H1 (cell line): Measurements from ENCODE around the gene FEZF1. TPM values are rescaled to one million over a fixed set of nuclear protein-coding genes. Genes with fewer than 3 reads are reported as not detected.

Source experiments
- CTCF ChIA-PET: fragments of 300-600 bp; sonication (Branson Sonifier 250); formaldehyde crosslinking; loops from one replicate; lab custom pipeline; 2021; ENCODE audit not compliant: partially characterized antibody; lab: Charles Lee
- POLR2A ChIA-PET: fragments of 300-600 bp; sonication (Branson Sonifier 250); formaldehyde crosslinking; loops from one replicate; lab custom pipeline; 2021; ENCODE audit warnings: inconsistent platforms; ENCODE audit not compliant: partially characterized antibody; lab: Charles Lee
- DNase-seq, 2 experiments: peaks; one replicate each; pipeline versions ENCODE4 v3.0.0 to v3.0.0-alpha.2; 2010 to 2022; ENCODE audit warnings: low spot score in 2 of 2, low read depth in 1 of 2, mixed read lengths in 1 of 2
- FAIRE-seq: peaks from 2 replicates; lab custom pipeline; 2011; peaks lifted over from hg19 to GRCh38; lab: Jason Lieb, UNC
- H2AFZ ChIP-seq: 2 replicates; pipeline ENCODE4 v1.8.1; 2012; ENCODE audit warnings: low read length, inconsistent platforms
- H2AK5ac ChIP-seq: 2 replicates; pipeline ENCODE4 v1.6.1; 2013; ENCODE audit warnings: low read depth, low read length
- H2BK120ac ChIP-seq: replicated peaks from 2 replicates; pipeline ENCODE3; 2013; ENCODE audit warnings: low read depth, low read length, inconsistent platforms
- H2BK12ac ChIP-seq: 2 replicates; pipeline ENCODE4 v1.6.1; 2013; ENCODE audit warnings: low read depth, low read length
- H2BK15ac ChIP-seq: 2 replicates; pipeline ENCODE4 v1.6.1; 2013; ENCODE audit warnings: low read length
- H2BK20ac ChIP-seq: 2 replicates; pipeline ENCODE4 v1.6.1; 2013; ENCODE audit warnings: low read length
- H2BK5ac ChIP-seq: 2 replicates; pipeline ENCODE4 v1.6.1; 2013; ENCODE audit warnings: low read depth, low read length
- H3K14ac ChIP-seq: 2 replicates; pipeline ENCODE4 v1.6.1; 2013; ENCODE audit warnings: inconsistent platforms; ENCODE audit not compliant: insufficient read length
- H3K18ac ChIP-seq: 2 replicates; pipeline ENCODE4 v1.6.1; 2013; ENCODE audit warnings: low read length; ENCODE audit errors: extremely low read depth
- H3K23ac ChIP-seq: 2 replicates; pipeline ENCODE4 v1.6.1; 2013; ENCODE audit warnings: inconsistent platforms; ENCODE audit not compliant: insufficient read length
- H3K23me2 ChIP-seq: 2 replicates; pipeline ENCODE4 v1.6.1; 2013; ENCODE audit warnings: low read depth, low read length
- H3K27ac ChIP-seq: 2 replicates; pipeline ENCODE4 v1.6.1; 2011; ENCODE audit warnings: low read depth, low read length, inconsistent platforms
- H3K27me3 ChIP-seq, 4 experiments: replicated peaks in 1 of 4; 1 replicate in 1 of 4; 2 replicates in 3 of 4; pipeline versions ENCODE4 v1.6.1 to v1.8.1; 2011 to 2013; ENCODE audit warnings: low read length in 3 of 4, mild to moderate bottlenecking in 3 of 4, inconsistent platforms in 2 of 4, mixed read lengths in 2 of 4, moderate library complexity in 1 of 4; ENCODE audit not compliant: control insufficient read depth in 3 of 4, insufficient read depth in 3 of 4; ENCODE audit errors: extremely low read depth in 1 of 4
- H3K36me3 ChIP-seq, 4 experiments: 2 replicates each; pipeline versions ENCODE4 v1.6.1 to v1.8.1; 2011 to 2013; ENCODE audit warnings: mild to moderate bottlenecking in 4 of 4, low read length in 3 of 4, moderate library complexity in 2 of 4, control low read depth in 1 of 4, inconsistent platforms in 1 of 4; ENCODE audit not compliant: insufficient read depth in 4 of 4, control insufficient read depth in 2 of 4
- H3K4ac ChIP-seq: replicated peaks from 2 replicates; pipeline ENCODE3; 2013; ENCODE audit warnings: low read length, low read depth, mixed read lengths, inconsistent platforms; ENCODE audit not compliant: insufficient read length
- H3K4me1 ChIP-seq, 4 experiments: replicated peaks in 1 of 4; 1 replicate in 1 of 4; 2 replicates in 3 of 4; pipeline versions ENCODE4 v1.6.1 to v1.8.1; 2011 to 2013; ENCODE audit warnings: low read length in 3 of 4, inconsistent platforms in 2 of 4, mixed read lengths in 1 of 4; ENCODE audit not compliant: insufficient read depth in 4 of 4, control insufficient read depth in 3 of 4
- H3K4me2 ChIP-seq, 2 experiments: 2 replicates each; pipeline versions ENCODE4 v1.6.1 to v1.8.1; 2011 to 2013; ENCODE audit warnings: low read depth in 2 of 2, low read length in 2 of 2, control low read depth in 1 of 2, inconsistent platforms in 1 of 2, mild to moderate bottlenecking in 1 of 2; ENCODE audit not compliant: insufficient read depth in 1 of 2
- H3K4me3 ChIP-seq, 4 experiments: fragments of 200-600, 300-600 bp in 1 of 4; sonication (generic), shearing (Covaris generic), sonication (Bioruptor Twin) in 1 of 4; 2 replicates each; pipeline versions ENCODE4 v1.5.1 to v1.8.1; 2011 to 2016; ENCODE audit warnings: low read length in 4 of 4, low read depth in 3 of 4, control low read depth in 2 of 4, inconsistent platforms in 2 of 4, mild to moderate bottlenecking in 2 of 4, mixed read lengths in 1 of 4, moderate library complexity in 1 of 4; ENCODE audit not compliant: insufficient read depth in 2 of 4; ENCODE audit errors: extremely low read depth in 1 of 4
- H3K56ac ChIP-seq: replicated peaks from 2 replicates; pipeline ENCODE3; 2013; ENCODE audit warnings: low read depth, mild to moderate bottlenecking, mixed read lengths, low read length, inconsistent platforms; ENCODE audit not compliant: insufficient read length
- H3K79me1 ChIP-seq: 2 replicates; pipeline ENCODE4 v1.6.1; 2013; ENCODE audit warnings: low read depth, low read length, control low read depth
- H3K79me2 ChIP-seq, 2 experiments: 2 replicates each; pipeline versions ENCODE4 v1.6.1 to v1.8.1; 2012 to 2013; ENCODE audit warnings: low read length in 2 of 2, mild to moderate bottlenecking in 2 of 2, inconsistent platforms in 1 of 2; ENCODE audit not compliant: insufficient read depth in 2 of 2, control insufficient read depth in 1 of 2
- H3K9ac ChIP-seq, 4 experiments: replicated peaks in 1 of 4; 1 replicate in 1 of 4; 2 replicates in 3 of 4; pipeline versions ENCODE4 v1.6.1 to v1.8.1; 2011 to 2013; ENCODE audit warnings: low read depth in 3 of 4, low read length in 3 of 4, control low read depth in 2 of 4, mild to moderate bottlenecking in 2 of 4, moderate library complexity in 2 of 4, inconsistent platforms in 1 of 4; ENCODE audit errors: extremely low read depth in 1 of 4
- H3K9me3 ChIP-seq, 2 experiments: 2 replicates each; pipeline versions ENCODE4 v1.6.1 to v1.8.1; 2012 to 2013; ENCODE audit warnings: mild to moderate bottlenecking in 2 of 2, moderate library complexity in 2 of 2, control low read depth in 1 of 2, inconsistent platforms in 1 of 2, low read depth in 1 of 2, low read length in 1 of 2, mixed read lengths in 1 of 2; ENCODE audit not compliant: insufficient read depth in 2 of 2
- H4K20me1 ChIP-seq, 2 experiments: replicated peaks in 1 of 2; 2 replicates each; pipeline versions ENCODE3 to v1.8.1; 2011 to 2013; ENCODE audit warnings: inconsistent platforms in 2 of 2, low read length in 2 of 2, mild to moderate bottlenecking in 1 of 2; ENCODE audit not compliant: insufficient read depth in 2 of 2, control insufficient read depth in 1 of 2
- H4K5ac ChIP-seq: 2 replicates; pipeline ENCODE4 v1.6.1; 2013; ENCODE audit warnings: low read length, low read depth, mixed read lengths, inconsistent platforms; ENCODE audit not compliant: insufficient read length
- H4K8ac ChIP-seq: 2 replicates; pipeline ENCODE4 v1.8.0; 2013; ENCODE audit warnings: mild to moderate bottlenecking, moderate library complexity, low read length, inconsistent platforms; ENCODE audit not compliant: insufficient read depth; ENCODE audit errors: extremely low read depth
- H4K91ac ChIP-seq: replicated peaks from 2 replicates; pipeline ENCODE3; 2013; ENCODE audit warnings: low read length, mixed read lengths, inconsistent platforms; ENCODE audit not compliant: insufficient read length
- CHD1 ChIP-seq: IDR thresholded peaks from 2 replicates; pipeline ENCODE4 v1.6.1; 2012; ENCODE audit warnings: low read depth, low read length, improper control_type of control experiment
- GABPA ChIP-seq: IDR thresholded peaks from 2 replicates; pipeline ENCODE4 v1.6.1; 2011; ENCODE audit warnings: mild to moderate bottlenecking, low read length, moderate library complexity, borderline replicate concordance; ENCODE audit not compliant: insufficient read depth
- PHF8 ChIP-seq: fragments of 200-600 bp; sonication (generic); conservative IDR thresholded peaks from 2 replicates; pipeline ENCODE4 v1.7.1; 2012; ENCODE audit warnings: low read depth, mild to moderate bottlenecking, inconsistent platforms, low read length, moderate library complexity
- RBBP5 ChIP-seq: IDR thresholded peaks from 2 replicates; pipeline ENCODE4 v1.7.1; 2012; ENCODE audit warnings: low read depth, mild to moderate bottlenecking, inconsistent platforms, low read length, moderate library complexity, borderline replicate concordance
- RNF2 ChIP-seq: fragments of 200-900, 300-1000 bp; sonication (generic); IDR thresholded peaks from 2 replicates; pipeline ENCODE4 v1.7.1; 2016; ENCODE audit warnings: borderline replicate concordance, low read depth, mild to moderate bottlenecking, antibody characterized with exemption, low read length; ENCODE audit not compliant: poor library complexity, severe bottlenecking; ENCODE audit errors: missing control alignments
- SUZ12 ChIP-seq: fragments of 200-600 bp; sonication (generic); IDR thresholded peaks from 2 replicates; pipeline ENCODE4 v1.6.1; 2012; ENCODE audit warnings: mild to moderate bottlenecking, inconsistent platforms, low read length, moderate library complexity, mixed read lengths
- WGBS, 2 experiments: shearing (Covaris generic) in 1 of 2; methylation state at CpG; one replicate each; pipeline versions ENCODE4 v1.1.6 to v1.1.7; 2013 to 2015; ENCODE audit warnings: low lambda C conversion rate in 2 of 2, mixed read lengths in 2 of 2, inconsistent platforms in 1 of 2, low coverage in 1 of 2, missing lambda C conversion rate in 1 of 2; ENCODE audit not compliant: insufficient replicate concordance in 2 of 2, insufficient coverage in 1 of 2, insufficient read length in 1 of 2; ENCODE audit errors: extremely low coverage in 1 of 2, missing lambda C conversion rate in 1 of 2; 5-methylcytosine and 5-hydroxymethylcytosine counted together
- polyA plus RNA-seq, 7 experiments: library from polyadenylated mRNA; depleted of rRNA in 3 of 7; stranded (reverse) in 5 of 7; unstranded in 2 of 7; fragments of >200 nt in 5 of 7; fragments of 200-250 nt in 2 of 7; gene quantifications; 1 replicate in 5 of 7; 2 replicates in 1 of 7; 4 replicates in 1 of 7; pipeline versions ENCODE4 v1.2.1 to v1.2.3, GENCODE V29; 2011 to 2013; ENCODE audit warnings: missing spikeins in 2 of 7, mixed read lengths in 2 of 7
- total RNA-seq: library from RNA; stranded (reverse); fragmentation: NEBNext Ultra II Directional; extraction: Animal tissue kit (Norgen Biotek cat#: 25700); gene quantifications from 2 replicates; pipeline ENCODE4 v1.2.1, GENCODE V29; 2021
- TF ChIP-seq, protein P1 (sequence below): IDR thresholded peaks from 2 replicates; pipeline ENCODE4 v1.6.1; 2012; ENCODE audit warnings: inconsistent platforms
- TF ChIP-seq, protein P2 (sequence below): IDR thresholded peaks from 2 replicates; pipeline ENCODE4 v1.6.1; 2012; ENCODE audit warnings: inconsistent platforms
- TF ChIP-seq, protein P3 (sequence below): IDR thresholded peaks from 2 replicates; pipeline ENCODE4 v1.6.1; 2011; ENCODE audit warnings: low read depth, mild to moderate bottlenecking, low read length; ENCODE audit not compliant: insufficient read depth

FEZF1 gene
- total and polyA plus RNA-seq, 2 of the 8 experiments (the other 6 are each of a cell fraction or from before 2014, with no cell fraction given), result 10.6 to 15.7 TPM

DNA sequence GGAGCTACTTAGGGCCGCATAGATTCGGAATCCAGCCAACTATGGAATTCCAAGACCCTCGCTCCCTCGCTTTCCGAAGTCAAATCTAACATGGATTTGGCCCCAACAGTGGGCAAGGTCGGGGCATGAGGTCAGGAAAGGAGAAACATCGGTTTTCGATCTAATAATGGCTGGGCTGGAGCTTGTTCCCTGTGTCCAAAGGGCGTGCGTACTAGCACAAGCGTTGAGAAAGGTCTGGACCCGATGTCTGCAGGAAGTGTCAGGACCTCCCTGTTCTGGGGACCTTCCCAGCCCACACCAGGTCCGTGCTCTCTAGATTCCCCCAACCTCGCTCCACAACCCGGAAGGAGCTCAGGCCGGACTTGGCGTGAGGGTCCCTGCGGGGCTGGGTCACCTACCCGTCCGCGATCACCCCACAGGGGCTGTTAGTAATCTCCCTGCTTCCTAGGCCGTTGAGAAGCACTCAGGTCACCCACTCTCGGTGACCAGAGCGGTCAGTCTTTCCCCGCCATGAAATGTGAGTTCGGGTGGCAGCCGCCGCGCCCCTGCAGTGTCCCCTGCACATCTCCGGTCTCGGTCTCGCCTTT lies 4.8 kb downstream of the FEZF1 start:
- Histone ChIP-seq H3K27ac (no peak overlapping the region), H3K79me1 (no peaks in the 10 kb centered on the region), H2AK5ac (no peak overlapping the region), H3K4me1 (peaks cover 5 to 28% (median 12%) of the 10 kb centered on the region in 4 experiments), H3K18ac (peak overlapping the region; percentile 72), H3K56ac (no peak overlapping the region), H2AFZ (peak overlapping the region; percentile 96), H4K20me1 (peaks cover 0 to 3% of the 10 kb centered on the region in 2 experiments), H2BK5ac (peak overlapping the region; percentile 71; the same call in 1 of the 2 replicates), H3K4ac (peak overlapping the region; percentile 4), H3K4me2 (peak overlapping the region; percentile 85 to 88), H3K4me3 (peak overlapping the region; percentile 66 to 82 (median 76)), H4K5ac (no peak overlapping the region), H3K23me2 (peaks cover 18% of the 10 kb centered on the region; the same call in 1 of the 2 replicates), H2BK20ac (no peak overlapping the region), H3K23ac (no peak overlapping the region), H2BK12ac (peak overlapping the region; percentile 65; the same call in 1 of the 2 replicates), H3K79me2 (no peaks in the 10 kb centered on the region), H3K9me3 (no peaks in the 10 kb centered on the region), H3K27me3 (peaks cover 41 to 62% (median 58%) of the 10 kb centered on the region in 4 experiments), H2BK15ac (peak overlapping the region; percentile 48; the same call in 1 of the 2 replicates), H3K9ac (peak overlapping the region in 3 of 4 experiments; percentile 43 to 60 (median 46); a peak in 5 of 7 replicates), H3K36me3 (peaks cover 0 to 24% (median 2%) of the 10 kb centered on the region in 4 experiments; a peak in 2 of 8 replicates), H2BK120ac (no peak overlapping the region), H3K14ac (no peak overlapping the region), H4K8ac (no peak overlapping the region), H4K91ac (no peak overlapping the region)
- CTCF ChIA-PET, result interaction anchor here (1.0 to 3.1 kb wide), 13 partner anchors 12 to 248 kb away, joined by 3 to 15 read pairs (median 5); no protein-coding TSS in a partner anchor
- POLR2A ChIA-PET, result interaction anchor here (1.0 to 2.6 kb wide), 5 partner anchors 9 to 29 kb away, joined by 3 to 12 read pairs (median 6); no protein-coding TSS in a partner anchor
- no peak for FAIRE-seq
- DNase-seq, result no peak
- WGBS, 2 experiments, result 6% methylated on average over 32 of the region's 32 CpGs; no CpG with 5 or more reads in 1 of the 2 experiments
- no peak for TF ChIP-seq CHD1
- TF ChIP-seq, protein P1, sequence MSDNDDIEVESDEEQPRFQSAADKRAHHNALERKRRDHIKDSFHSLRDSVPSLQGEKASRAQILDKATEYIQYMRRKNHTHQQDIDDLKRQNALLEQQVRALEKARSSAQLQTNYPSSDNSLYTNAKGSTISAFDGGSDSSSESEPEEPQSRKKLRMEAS, result peak; percentile 32
- peak; percentile 77; the same call in 1 of the 2 replicates for TF ChIP-seq GABPA
- peak; percentile 28 for TF ChIP-seq RNF2
- peak; percentile 40; the same call in 1 of the 2 replicates for TF ChIP-seq PHF8
- TF ChIP-seq, protein P2, sequence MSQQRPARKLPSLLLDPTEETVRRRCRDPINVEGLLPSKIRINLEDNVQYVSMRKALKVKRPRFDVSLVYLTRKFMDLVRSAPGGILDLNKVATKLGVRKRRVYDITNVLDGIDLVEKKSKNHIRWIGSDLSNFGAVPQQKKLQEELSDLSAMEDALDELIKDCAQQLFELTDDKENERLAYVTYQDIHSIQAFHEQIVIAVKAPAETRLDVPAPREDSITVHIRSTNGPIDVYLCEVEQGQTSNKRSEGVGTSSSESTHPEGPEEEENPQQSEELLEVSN, result peak; percentile 45
- TF ChIP-seq, protein P3, sequence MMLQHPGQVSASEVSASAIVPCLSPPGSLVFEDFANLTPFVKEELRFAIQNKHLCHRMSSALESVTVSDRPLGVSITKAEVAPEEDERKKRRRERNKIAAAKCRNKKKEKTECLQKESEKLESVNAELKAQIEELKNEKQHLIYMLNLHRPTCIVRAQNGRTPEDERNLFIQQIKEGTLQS, result no peak
- TF ChIP-seq RBBP5, result peak; percentile 92
- no peak; the same call in 1 of the 2 replicates for TF ChIP-seq SUZ12
